ENCODE data around the gene TTLL10. TPM values are rescaled to one million over a fixed set of nuclear protein-coding genes. Genes with fewer than 3 reads are reported as not detected.

The TTLL10 gene
- total RNA-seq, 1 experiment from 2014 or later: not detected

GRCh38 chr1:1242461-1243265, 69.0 kb downstream of the TTLL10 start:
- Mint-ChIP-seq H3K9me3 (ENCODE audit: unreplicated experiment) (no peaks in the 10 kb centered on the region), H3K4me3 (ENCODE audit: unreplicated experiment) (no peak overlapping the region), H3K27me3 (ENCODE audit: insufficient read depth, unreplicated experiment) (no peaks in the 10 kb centered on the region), H3K36me3 (ENCODE audit: insufficient read depth, unreplicated experiment) (no peaks in the 10 kb centered on the region), H3K4me1 (ENCODE audit: insufficient read depth, unreplicated experiment) (no peaks in the 10 kb centered on the region), H3K27ac (ENCODE audit: low read depth, unreplicated experiment) (no peak overlapping the region)
- no peak for DNase-seq (ENCODE audit: unreplicated experiment)
- TF ChIP-seq CTCF (IDR thresholded peaks at IDR 0.05; ENCODE audit: unreplicated experiment): no peak
- no TSS peak for BruUV-seq (replicated peaks)
- intact Hi-C loops (cut with micrococcal nuclease): no loop called here
- ChIA-PET CTCF (interaction anchor here (0.9 kb wide), 1 partner anchor 121 kb away, joined by 5 read pairs; no protein-coding TSS in a partner anchor), POLR2A (interaction anchor here (1.4 kb wide), 1 partner anchor 11 kb away, joined by 3 read pairs; the partner anchor contains the start of gene SDF4)

GRCh38 chr1:1243266-1243660, 69.6 kb downstream of the TTLL10 start:
- Mint-ChIP-seq H3K27ac (ENCODE audit: low read depth, unreplicated experiment) (no peak overlapping the region), H3K36me3 (ENCODE audit: insufficient read depth, unreplicated experiment) (no peaks in the 10 kb centered on the region), H3K9me3 (ENCODE audit: unreplicated experiment) (no peaks in the 10 kb centered on the region), H3K27me3 (ENCODE audit: insufficient read depth, unreplicated experiment) (no peaks in the 10 kb centered on the region), H3K4me1 (ENCODE audit: insufficient read depth, unreplicated experiment) (no peaks in the 10 kb centered on the region), H3K4me3 (ENCODE audit: unreplicated experiment) (no peak overlapping the region)
- ChIA-PET CTCF (interaction anchor here (0.9 kb wide), 1 partner anchor 121 kb away, joined by 5 read pairs; no protein-coding TSS in a partner anchor), POLR2A (interaction anchor here (1.4 kb wide), 2 partner anchors 12 kb away, joined by 3 to 4 read pairs; partner anchors contain the start of gene SDF4)
- DNase-seq (ENCODE audit: unreplicated experiment): no peak
- intact Hi-C loops (cut with micrococcal nuclease): no loop called here
- BruUV-seq (replicated peaks): no TSS peak
- no peak for TF ChIP-seq CTCF (IDR thresholded peaks at IDR 0.05; ENCODE audit: unreplicated experiment)

- CTCF ChIA-PET: interaction anchor here (0.9 kb wide), 1 partner anchor 122 kb away, joined by 5 read pairs; no protein-coding TSS in a partner anchor
- Mint-ChIP-seq H3K9me3 (ENCODE audit: unreplicated experiment) (no peaks in the 10 kb centered on the region), H3K27me3 (ENCODE audit: insufficient read depth, unreplicated experiment) (no peaks in the 10 kb centered on the region), H3K4me1 (ENCODE audit: insufficient read depth, unreplicated experiment) (no peaks in the 10 kb centered on the region), H3K27ac (ENCODE audit: low read depth, unreplicated experiment) (no peak overlapping the region), H3K36me3 (ENCODE audit: insufficient read depth, unreplicated experiment) (no peaks in the 10 kb centered on the region), H3K4me3 (ENCODE audit: unreplicated experiment) (no peak overlapping the region)
- POLR2A ChIA-PET: interaction anchor here (1.4 kb wide), 1 partner anchor 13 kb away, joined by 4 read pairs; no protein-coding TSS in a partner anchor
- BruUV-seq (replicated peaks): no TSS peak
- intact Hi-C loops (cut with micrococcal nuclease): no loop called here
- TF ChIP-seq CTCF (IDR thresholded peaks at IDR 0.05; ENCODE audit: unreplicated experiment): no peak
- DNase-seq (ENCODE audit: unreplicated experiment): no peak
These were observed 70.1 kb downstream of the TTLL10 start for GRCh38 chr1:1243807-1244191.

- BruUV-seq (replicated peaks): no TSS peak
- CTCF ChIA-PET: no interaction called here
- DNase-seq (ENCODE audit: unreplicated experiment): no peak
- Mint-ChIP-seq H3K27ac (ENCODE audit: low read depth, unreplicated experiment) (no peak overlapping the region), H3K4me1 (ENCODE audit: insufficient read depth, unreplicated experiment) (no peaks in the 10 kb centered on the region), H3K27me3 (ENCODE audit: insufficient read depth, unreplicated experiment) (no peaks in the 10 kb centered on the region), H3K9me3 (ENCODE audit: unreplicated experiment) (no peaks in the 10 kb centered on the region), H3K4me3 (ENCODE audit: unreplicated experiment) (no peak overlapping the region), H3K36me3 (ENCODE audit: insufficient read depth, unreplicated experiment) (no peaks in the 10 kb centered on the region)
- TF ChIP-seq CTCF (IDR thresholded peaks at IDR 0.05; ENCODE audit: unreplicated experiment): no peak
- POLR2A ChIA-PET: interaction anchor here (1.4 kb wide), 1 partner anchor 13 kb away, joined by 4 read pairs; no protein-coding TSS in a partner anchor
- intact Hi-C loops (cut with micrococcal nuclease): no loop called here
These were observed 70.6 kb downstream of the TTLL10 start for GRCh38 chr1:1244192-1244811.
